OCI-LY1 (cell line): ENCODE data around the gene LIMCH1.

ENCODE experiments used
- H2AFZ ChIP-seq: fragments of 200-600 bp; sonication (generic), shearing (Covaris generic); 2 replicates; pipeline ENCODE4 v1.6.0; 2014; ENCODE audit warnings: antibody characterized with exemption, mild to moderate bottlenecking, low read length
- H3F3A ChIP-seq: fragments of 200-600 bp; sonication (generic), shearing (Covaris generic); 2 replicates; pipeline ENCODE4 v1.6.0; 2014; ENCODE audit warnings: mild to moderate bottlenecking, antibody characterized with exemption, low read length, moderate library complexity; ENCODE audit not compliant: insufficient read depth
- H3K27ac ChIP-seq: fragments of 200-600 bp; sonication (generic); 2 replicates; pipeline ENCODE4 v1.5.1; 2014; ENCODE audit warnings: low read length, mixed run types, mild to moderate bottlenecking, low read depth; ENCODE audit not compliant: poor library complexity, severe bottlenecking
- H3K27me3 ChIP-seq: fragments of 200-600 bp; sonication (generic); 2 replicates; pipeline ENCODE4 v1.6.0; 2014; ENCODE audit warnings: antibody characterized with exemption, mild to moderate bottlenecking, low read length, moderate library complexity; ENCODE audit not compliant: insufficient read depth
- H3K36me3 ChIP-seq: fragments of 200-600 bp; sonication (generic); 2 replicates; pipeline ENCODE4 v1.6.1; 2014; ENCODE audit warnings: mild to moderate bottlenecking, antibody characterized with exemption, low read length, moderate library complexity, mixed read lengths; ENCODE audit not compliant: insufficient read depth
- H3K4me1 ChIP-seq: fragments of 200-600 bp; sonication (generic); 2 replicates; pipeline ENCODE4 v1.5.1; 2014; ENCODE audit warnings: mild to moderate bottlenecking, low read length, moderate library complexity; ENCODE audit not compliant: insufficient read depth, severe bottlenecking
- H3K4me2 ChIP-seq: fragments of 200-600 bp; sonication (generic), shearing (Covaris generic); 2 replicates; pipeline ENCODE4 v1.6.1; 2014; ENCODE audit warnings: low read length
- H3K4me3 ChIP-seq: fragments of 200-600 bp; sonication (generic); 2 replicates; pipeline ENCODE4 v1.5.1; 2014; ENCODE audit warnings: low read length, low read depth, mild to moderate bottlenecking, mixed read lengths; ENCODE audit not compliant: poor library complexity, severe bottlenecking
- H3K79me2 ChIP-seq: fragments of 200-600 bp; shearing (Covaris generic); 2 replicates; pipeline ENCODE4 v1.6.1; 2016; ENCODE audit warnings: mixed run types, low read length, mixed read lengths; ENCODE audit not compliant: insufficient read depth
- H3K9ac ChIP-seq: fragments of 200-600 bp; sonication (generic), shearing (Covaris generic); 2 replicates; pipeline ENCODE4 v1.6.1; 2014; ENCODE audit warnings: mild to moderate bottlenecking, low read length, mixed read lengths
- H3K9me2 ChIP-seq: fragments of 200-600 bp; sonication (generic), shearing (Covaris generic); 2 replicates; pipeline ENCODE4 v1.6.1; 2014; ENCODE audit warnings: low read depth, mild to moderate bottlenecking, low read length, mixed read lengths
- H3K9me3 ChIP-seq: fragments of 200-600 bp; shearing (Covaris generic); 2 replicates; pipeline ENCODE4 v1.6.1; 2014; ENCODE audit warnings: low read length, mixed read lengths
- H4K20me1 ChIP-seq: fragments of 200-600 bp; sonication (generic), shearing (Covaris generic); 2 replicates; pipeline ENCODE4 v1.6.0; 2016; ENCODE audit warnings: mild to moderate bottlenecking, low read length; ENCODE audit not compliant: insufficient read depth
- EZH2 ChIP-seq: fragments of 200-600 bp; sonication (generic), shearing (Covaris generic); IDR thresholded peaks from 2 replicates; pipeline ENCODE4 v1.8.0; 2017; ENCODE audit warnings: borderline replicate concordance, mixed run types, mild to moderate bottlenecking, antibody characterized with exemption, low read length, moderate library complexity, mixed read lengths
- TF ChIP-seq, protein P1 (sequence below): fragments of 200-600 bp; sonication (generic), shearing (Covaris generic); IDR thresholded peaks from 2 replicates; pipeline ENCODE4 v1.5.1; 2017; ENCODE audit warnings: mild to moderate bottlenecking, antibody characterized with exemption, low read length, moderate library complexity, mixed read lengths

The LIMCH1 gene

DNA sequence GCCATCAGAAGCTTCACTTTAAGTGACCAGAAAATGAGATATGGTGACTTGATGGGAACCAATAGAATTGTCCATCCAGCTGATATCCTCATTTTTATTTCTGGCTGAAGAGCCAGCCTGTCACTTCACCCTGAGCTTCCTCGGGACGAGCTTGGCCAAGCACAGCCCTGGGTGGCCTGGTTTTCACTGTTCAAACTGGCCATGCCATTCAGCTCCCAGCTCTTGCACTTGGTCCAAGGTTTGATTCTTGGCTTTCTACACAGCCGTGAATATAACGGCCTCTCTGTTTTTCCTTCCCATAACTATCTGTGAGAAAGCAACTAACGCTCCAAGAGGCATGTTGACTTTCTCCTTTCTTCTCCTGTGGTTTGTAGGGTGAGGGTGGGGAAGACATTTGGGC is 71.9 kb downstream of the LIMCH1 start:
- no peak for TF ChIP-seq EZH2
- TF ChIP-seq, protein P1, sequence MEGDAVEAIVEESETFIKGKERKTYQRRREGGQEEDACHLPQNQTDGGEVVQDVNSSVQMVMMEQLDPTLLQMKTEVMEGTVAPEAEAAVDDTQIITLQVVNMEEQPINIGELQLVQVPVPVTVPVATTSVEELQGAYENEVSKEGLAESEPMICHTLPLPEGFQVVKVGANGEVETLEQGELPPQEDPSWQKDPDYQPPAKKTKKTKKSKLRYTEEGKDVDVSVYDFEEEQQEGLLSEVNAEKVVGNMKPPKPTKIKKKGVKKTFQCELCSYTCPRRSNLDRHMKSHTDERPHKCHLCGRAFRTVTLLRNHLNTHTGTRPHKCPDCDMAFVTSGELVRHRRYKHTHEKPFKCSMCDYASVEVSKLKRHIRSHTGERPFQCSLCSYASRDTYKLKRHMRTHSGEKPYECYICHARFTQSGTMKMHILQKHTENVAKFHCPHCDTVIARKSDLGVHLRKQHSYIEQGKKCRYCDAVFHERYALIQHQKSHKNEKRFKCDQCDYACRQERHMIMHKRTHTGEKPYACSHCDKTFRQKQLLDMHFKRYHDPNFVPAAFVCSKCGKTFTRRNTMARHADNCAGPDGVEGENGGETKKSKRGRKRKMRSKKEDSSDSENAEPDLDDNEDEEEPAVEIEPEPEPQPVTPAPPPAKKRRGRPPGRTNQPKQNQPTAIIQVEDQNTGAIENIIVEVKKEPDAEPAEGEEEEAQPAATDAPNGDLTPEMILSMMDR = no peak
- Histone ChIP-seq H3K4me1 (no peaks in the 10 kb centered on the region), H3K27ac (no peak overlapping the region), H2AFZ (no peak overlapping the region), H3K79me2 (no peaks in the 10 kb centered on the region), H3K36me3 (no peaks in the 10 kb centered on the region), H3K9me2 (no peaks in the 10 kb centered on the region), H4K20me1 (no peaks in the 10 kb centered on the region), H3K4me2 (no peak overlapping the region), H3K4me3 (no peak overlapping the region), H3F3A (no peaks in the 10 kb centered on the region), H3K27me3 (no peaks in the 10 kb centered on the region), H3K9me3 (no peaks in the 10 kb centered on the region), H3K9ac (no peak overlapping the region)

DNA sequence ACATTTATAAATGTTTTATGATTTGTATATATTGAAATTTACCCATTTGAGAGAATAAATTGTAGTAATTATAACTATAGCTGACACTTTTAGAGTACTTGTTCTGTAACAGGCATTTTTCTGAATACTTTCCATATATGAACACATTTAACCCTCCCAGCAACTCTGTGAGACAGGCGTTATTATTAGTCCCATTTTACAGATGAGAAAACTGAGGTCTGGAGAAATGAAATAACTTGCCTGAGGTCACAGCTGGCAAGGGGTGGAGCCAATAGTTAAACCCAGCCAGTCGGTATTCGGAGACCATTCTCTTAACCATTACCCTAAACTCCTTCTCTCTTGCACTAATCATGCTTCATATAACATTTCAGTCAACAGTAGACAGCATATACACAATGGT is 72.5 kb downstream of the LIMCH1 start:
- Histone ChIP-seq H3K27me3 (no peaks in the 10 kb centered on the region), H3K9me2 (no peaks in the 10 kb centered on the region), H3K27ac (no peak overlapping the region), H2AFZ (no peak overlapping the region), H3K9ac (no peak overlapping the region), H3K4me2 (no peak overlapping the region), H3K9me3 (no peaks in the 10 kb centered on the region), H3F3A (no peaks in the 10 kb centered on the region), H3K4me3 (no peak overlapping the region), H3K79me2 (no peaks in the 10 kb centered on the region), H4K20me1 (no peaks in the 10 kb centered on the region), H3K36me3 (no peaks in the 10 kb centered on the region), H3K4me1 (no peaks in the 10 kb centered on the region)
- TF ChIP-seq, protein P1 = no peak

GRCh38 chr4:41611124-41611838 is 73.3 kb downstream of the LIMCH1 start:
- no peak overlapping the region for H3K4me3 ChIP-seq
- H3K27me3 ChIP-seq = no peaks in the 10 kb centered on the region
- no peaks in the 10 kb centered on the region for H3K79me2 ChIP-seq
- H3K9ac ChIP-seq = no peak overlapping the region
- H3K9me2 ChIP-seq = no peaks in the 10 kb centered on the region
- H2AFZ ChIP-seq = no peak overlapping the region
- H3K36me3 ChIP-seq = no peaks in the 10 kb centered on the region
- H3F3A ChIP-seq = no peaks in the 10 kb centered on the region
- H3K4me1 ChIP-seq = no peaks in the 10 kb centered on the region
- no peak overlapping the region for H3K27ac ChIP-seq
- H3K4me2 ChIP-seq = no peak overlapping the region
- TF ChIP-seq, protein P1 = no peak
- TF ChIP-seq EZH2 = no peak
- no peaks in the 10 kb centered on the region for H3K9me3 ChIP-seq
- H4K20me1 ChIP-seq = no peaks in the 10 kb centered on the region
